Astrocyte of the cerebellum (primary cell): Measurements from ENCODE around the gene UBE4B.

ENCODE experiments used
- DNase-seq: peaks from one replicate; pipeline ENCODE4 v3.0.0-alpha.2; 2011; ENCODE audit warnings: low read depth
- H3K4me3 ChIP-seq: 2 replicates; pipeline ENCODE4 v1.5.1; 2011; ENCODE audit warnings: mild to moderate bottlenecking, low read depth, low read length, moderate library complexity
- CTCF ChIP-seq: IDR thresholded peaks from 2 replicates; pipeline ENCODE4 v1.5.1; 2012; ENCODE audit warnings: low read length, low read depth, moderate library complexity, mild to moderate bottlenecking; ENCODE audit errors: missing control alignments
- in situ Hi-C: cut with HindIII; loops from 2 replicates; pipeline ENCODE4 v1.10.0; 2017; ENCODE audit warnings: low sequenced_read_pairs

Gene UBE4B

DNA sequence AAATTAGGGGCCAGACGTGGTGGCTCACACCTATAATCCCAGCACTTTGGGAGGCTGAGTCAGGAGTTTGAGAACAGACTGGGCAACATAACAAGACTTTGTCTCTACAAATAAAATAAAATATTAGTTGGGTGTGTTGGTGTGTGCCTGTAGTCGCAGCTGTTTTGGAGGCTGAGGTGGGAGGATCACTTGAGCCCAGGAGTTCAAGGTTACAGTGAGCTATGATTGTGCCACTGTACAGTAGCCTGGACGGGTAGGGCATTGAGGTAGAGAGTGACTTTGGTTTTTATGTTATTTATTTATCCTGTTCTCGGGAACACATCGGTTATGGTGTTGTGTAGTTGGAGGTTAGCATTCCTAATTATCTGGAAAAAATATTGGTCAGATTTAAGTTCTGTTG is 197.1 kb downstream of the UBE4B start:
- in situ Hi-C loops = no loop called here
- DNase-seq = no peak
- H3K4me3 ChIP-seq = no peak overlapping the region
- no peak for TF ChIP-seq CTCF
